Testis (tissue), 2 donors: Measurements from ENCODE around the gene TBX20.
"Not testable (repeated sequence)": the region's sequence is repeated elsewhere in the genome, so short reads cannot be mapped to it uniquely, and the experiment has no call there.

ENCODE experiments used
- POLR2A ChIP-seq: fragments of 450-650 bp; IDR thresholded peaks from one replicate; pipeline ENCODE4 v1.6.1; 2017; ENCODE audit warnings: antibody characterized with exemption, mild to moderate bottlenecking, moderate library complexity
- TF ChIP-seq, protein P1 (sequence below), 3 experiments: fragments of 450-650 bp in 2 of 3; fragments of 200-600 bp in 1 of 3; sonication (generic) in 1 of 3; IDR thresholded peaks; one replicate each; pipeline ENCODE4 v1.5.1; 2016 to 2019; ENCODE audit warnings: antibody characterized with exemption in 3 of 3, mild to moderate bottlenecking in 2 of 3, moderate library complexity in 1 of 3

DNA sequence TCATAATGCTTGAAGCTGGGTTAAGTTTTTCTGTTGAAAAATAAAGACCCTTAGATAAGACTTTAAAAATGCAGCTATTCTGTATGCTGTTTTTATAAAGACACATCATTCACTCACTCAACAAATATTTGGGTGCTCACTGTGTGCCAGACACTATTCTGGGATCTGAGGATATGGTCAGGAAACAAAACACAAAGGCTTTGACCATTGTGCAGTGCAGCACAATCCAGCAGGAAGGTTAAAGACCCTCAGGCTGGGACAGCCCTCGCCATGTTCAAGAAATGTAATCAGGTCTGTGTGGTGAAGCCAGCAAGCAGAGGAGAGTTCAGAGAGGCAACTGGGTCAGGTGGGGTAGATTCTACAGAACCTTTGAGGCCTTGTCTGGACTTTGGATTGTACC, 31.5 kb downstream of the TBX20 start:
- TF ChIP-seq POLR2A: not testable (repeated sequence)
- TF ChIP-seq, protein P1, sequence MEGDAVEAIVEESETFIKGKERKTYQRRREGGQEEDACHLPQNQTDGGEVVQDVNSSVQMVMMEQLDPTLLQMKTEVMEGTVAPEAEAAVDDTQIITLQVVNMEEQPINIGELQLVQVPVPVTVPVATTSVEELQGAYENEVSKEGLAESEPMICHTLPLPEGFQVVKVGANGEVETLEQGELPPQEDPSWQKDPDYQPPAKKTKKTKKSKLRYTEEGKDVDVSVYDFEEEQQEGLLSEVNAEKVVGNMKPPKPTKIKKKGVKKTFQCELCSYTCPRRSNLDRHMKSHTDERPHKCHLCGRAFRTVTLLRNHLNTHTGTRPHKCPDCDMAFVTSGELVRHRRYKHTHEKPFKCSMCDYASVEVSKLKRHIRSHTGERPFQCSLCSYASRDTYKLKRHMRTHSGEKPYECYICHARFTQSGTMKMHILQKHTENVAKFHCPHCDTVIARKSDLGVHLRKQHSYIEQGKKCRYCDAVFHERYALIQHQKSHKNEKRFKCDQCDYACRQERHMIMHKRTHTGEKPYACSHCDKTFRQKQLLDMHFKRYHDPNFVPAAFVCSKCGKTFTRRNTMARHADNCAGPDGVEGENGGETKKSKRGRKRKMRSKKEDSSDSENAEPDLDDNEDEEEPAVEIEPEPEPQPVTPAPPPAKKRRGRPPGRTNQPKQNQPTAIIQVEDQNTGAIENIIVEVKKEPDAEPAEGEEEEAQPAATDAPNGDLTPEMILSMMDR (IDR thresholded peaks at IDR 0.05): not testable (repeated sequence)
